Measurements from ENCODE around the gene FBXO8. TPM values are rescaled to one million over a fixed set of nuclear protein-coding genes. Genes with fewer than 3 reads are reported as not detected.

Gene FBXO8
- total RNA-seq, 4 donors from 2014 or later = 9.7 to 17.9 (median 15.8) TPM

GRCh38 chr4:174277433-174277832 is 6.0 kb downstream of the FBXO8 start:
- intact Hi-C loops (cut with DNase I; ENCODE audit: low total_unique reads) = no loop called here
- no peaks in the 10 kb centered on the region for H3K9me3 ChIP-seq
- H3K27ac ChIP-seq = no peak overlapping the region
- H3K4me1 ChIP-seq = peaks cover 30 to 33% of the 10 kb centered on the region in 2 donors
- no peaks in the 10 kb centered on the region for H3K27me3 ChIP-seq
- H3K4me3 ChIP-seq = no peak overlapping the region
- in situ Hi-C loops (cut with MboI; ENCODE audit: low sequenced_read_pairs in 4 of 4) = loop anchor here in 2 of 4 donors (25.0 kb wide), 2 partner anchors 915 to 940 kb away; partner anchors contain the start of genes HMGB2 (in 1 of the 2) and SAP30 (in 1 of the 2)
- H3K36me3 ChIP-seq = no peaks in the 10 kb centered on the region
- ATAC-seq (no peak), DNase-seq (no peak)
- TF ChIP-seq, protein P1, sequence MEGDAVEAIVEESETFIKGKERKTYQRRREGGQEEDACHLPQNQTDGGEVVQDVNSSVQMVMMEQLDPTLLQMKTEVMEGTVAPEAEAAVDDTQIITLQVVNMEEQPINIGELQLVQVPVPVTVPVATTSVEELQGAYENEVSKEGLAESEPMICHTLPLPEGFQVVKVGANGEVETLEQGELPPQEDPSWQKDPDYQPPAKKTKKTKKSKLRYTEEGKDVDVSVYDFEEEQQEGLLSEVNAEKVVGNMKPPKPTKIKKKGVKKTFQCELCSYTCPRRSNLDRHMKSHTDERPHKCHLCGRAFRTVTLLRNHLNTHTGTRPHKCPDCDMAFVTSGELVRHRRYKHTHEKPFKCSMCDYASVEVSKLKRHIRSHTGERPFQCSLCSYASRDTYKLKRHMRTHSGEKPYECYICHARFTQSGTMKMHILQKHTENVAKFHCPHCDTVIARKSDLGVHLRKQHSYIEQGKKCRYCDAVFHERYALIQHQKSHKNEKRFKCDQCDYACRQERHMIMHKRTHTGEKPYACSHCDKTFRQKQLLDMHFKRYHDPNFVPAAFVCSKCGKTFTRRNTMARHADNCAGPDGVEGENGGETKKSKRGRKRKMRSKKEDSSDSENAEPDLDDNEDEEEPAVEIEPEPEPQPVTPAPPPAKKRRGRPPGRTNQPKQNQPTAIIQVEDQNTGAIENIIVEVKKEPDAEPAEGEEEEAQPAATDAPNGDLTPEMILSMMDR (IDR thresholded peaks at IDR 0.05 in 4 of 5, conservative IDR thresholded peaks at IDR 0.05 in 1 of 5) = no peak
- no peak for TF ChIP-seq POLR2A (IDR thresholded peaks at IDR 0.05)

- in situ Hi-C loops (cut with MboI; ENCODE audit: low sequenced_read_pairs in 4 of 4) = loop anchor here in 2 of 4 donors (25.0 kb wide), 2 partner anchors 913 to 938 kb away; partner anchors contain the start of genes HMGB2 (in 1 of the 2) and SAP30 (in 1 of the 2)
- no peak overlapping the region for H3K27ac ChIP-seq
- intact Hi-C loops (cut with DNase I; ENCODE audit: low total_unique reads) = loop anchor here (1.0 kb wide), 1 partner anchor 14 kb away; no protein-coding TSS in a partner anchor
Measured at GRCh38 chr4:174275101-174275500, 8.4 kb downstream of the FBXO8 start.

DNA sequence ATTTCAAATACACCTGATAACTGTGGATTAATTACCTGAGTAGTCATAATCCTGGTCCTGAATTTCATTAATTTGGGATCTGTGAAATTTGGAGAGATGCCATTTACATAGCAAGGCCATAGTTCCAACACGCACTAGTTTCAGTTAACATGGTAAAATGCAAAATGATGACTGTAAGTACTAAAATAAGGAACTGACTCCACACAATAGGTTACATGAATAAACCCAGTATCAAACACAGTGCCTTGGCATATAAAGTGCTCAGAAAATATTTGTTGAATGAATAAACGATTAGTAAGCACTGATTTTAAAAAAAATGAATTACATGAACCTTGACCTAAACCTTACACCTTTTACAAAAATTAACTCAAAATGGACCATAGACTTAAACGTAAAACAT is 9.0 kb downstream of the FBXO8 start:
- intact Hi-C loops (cut with DNase I; ENCODE audit: low total_unique reads) = no loop called here
- Histone ChIP-seq H3K36me3 (no peaks in the 10 kb centered on the region), H3K4me3 (no peak overlapping the region), H3K4me1 (peaks cover 10 to 13% of the 10 kb centered on the region in 2 donors), H3K9me3 (no peaks in the 10 kb centered on the region), H3K27ac (no peak overlapping the region), H3K27me3 (no peaks in the 10 kb centered on the region)
- DNase-seq = no peak
- TF ChIP-seq POLR2A (IDR thresholded peaks at IDR 0.05) = no peak
- TF ChIP-seq, protein P1 (IDR thresholded peaks at IDR 0.05 in 4 of 5, conservative IDR thresholded peaks at IDR 0.05 in 1 of 5) = no peak
- in situ Hi-C loops (cut with MboI; ENCODE audit: low sequenced_read_pairs in 4 of 4) = no loop called here
- ATAC-seq = no peak

More at GRCh38 chr4:174275101-174275500, 8.4 kb downstream of the FBXO8 start:
- no peaks in the 10 kb centered on the region for H3K36me3 ChIP-seq
- no peak for TF ChIP-seq POLR2A (IDR thresholded peaks at IDR 0.05)
- TF ChIP-seq, protein P1 (IDR thresholded peaks at IDR 0.05 in 4 of 5, conservative IDR thresholded peaks at IDR 0.05 in 1 of 5) = no peak
- ATAC-seq (no peak), DNase-seq (no peak)
- no peaks in the 10 kb centered on the region for H3K27me3 ChIP-seq
- H3K9me3 ChIP-seq = no peaks in the 10 kb centered on the region
- peaks cover 11 to 13% of the 10 kb centered on the region in 2 donors for H3K4me1 ChIP-seq
- H3K4me3 ChIP-seq = no peak overlapping the region

DNA sequence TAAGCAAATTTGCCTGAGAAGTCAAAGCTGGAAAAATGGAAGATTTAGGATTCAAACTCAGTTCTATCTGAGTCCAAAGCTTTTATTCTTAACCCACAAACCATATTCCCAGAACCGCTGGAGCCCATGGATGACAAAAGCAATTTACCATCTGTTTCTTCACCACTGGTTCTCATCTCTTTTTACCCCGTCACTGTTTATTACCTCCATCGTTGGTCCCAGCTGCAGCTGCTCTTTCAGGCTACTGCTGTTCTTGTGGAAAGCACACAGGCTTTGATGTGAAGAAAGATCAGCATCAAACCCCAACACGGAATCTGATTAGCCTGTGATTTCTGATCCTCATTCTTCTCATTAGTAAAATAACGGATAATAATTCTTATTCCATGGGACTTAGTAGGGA is 9.5 kb downstream of the FBXO8 start:
- intact Hi-C loops (cut with DNase I; ENCODE audit: low total_unique reads) = loop anchor here (2.0 kb wide), 1 partner anchor 13 kb away; no protein-coding TSS in a partner anchor
- TF ChIP-seq POLR2A (IDR thresholded peaks at IDR 0.05) = no peak
- TF ChIP-seq, protein P1 (IDR thresholded peaks at IDR 0.05 in 4 of 5, conservative IDR thresholded peaks at IDR 0.05 in 1 of 5) = no peak
- in situ Hi-C loops (cut with MboI; ENCODE audit: low sequenced_read_pairs in 4 of 4) = no loop called here
- ATAC-seq (no peak), DNase-seq (no peak)
- H3K27me3 ChIP-seq = no peaks in the 10 kb centered on the region
- no peaks in the 10 kb centered on the region for H3K9me3 ChIP-seq
- no peaks in the 10 kb centered on the region for H3K36me3 ChIP-seq
- no peak overlapping the region for H3K27ac ChIP-seq
- no peak overlapping the region for H3K4me3 ChIP-seq
- peaks cover 10 to 13% of the 10 kb centered on the region in 2 donors for H3K4me1 ChIP-seq

DNA sequence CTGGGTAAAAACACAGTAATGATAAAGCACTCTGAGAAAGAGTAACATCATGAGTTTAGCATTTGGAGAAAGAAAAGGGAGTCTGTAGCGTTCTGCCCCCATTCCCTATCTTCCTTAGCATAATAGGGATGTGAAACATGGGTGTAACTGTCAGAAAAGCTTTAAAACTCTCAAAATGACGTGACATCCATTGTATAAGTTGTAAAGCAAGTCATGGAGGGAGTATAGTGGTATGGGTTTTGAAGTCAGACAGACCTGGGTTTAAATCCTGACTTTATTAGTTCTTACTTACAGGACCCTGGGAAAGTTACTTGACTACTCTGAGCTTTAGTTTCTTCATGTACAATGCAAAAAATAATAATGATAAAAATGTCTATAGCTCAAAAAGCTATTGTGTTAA is 17.1 kb downstream of the FBXO8 start:
- Histone ChIP-seq H3K36me3 (no peaks in the 10 kb centered on the region), H3K4me1 (peaks cover 12 to 23% of the 10 kb centered on the region in 2 donors), H3K27me3 (no peaks in the 10 kb centered on the region), H3K9me3 (no peaks in the 10 kb centered on the region), H3K27ac (no peak overlapping the region), H3K4me3 (no peak overlapping the region)
- no peak for DNase-seq
- ATAC-seq = no peak
- TF ChIP-seq POLR2A (IDR thresholded peaks at IDR 0.05) = no peak
- TF ChIP-seq, protein P1 (IDR thresholded peaks at IDR 0.05 in 4 of 5, conservative IDR thresholded peaks at IDR 0.05 in 1 of 5) = no peak
- intact Hi-C loops (cut with DNase I; ENCODE audit: low total_unique reads) (no loop called here), in situ Hi-C loops (cut with MboI; ENCODE audit: low sequenced_read_pairs in 4 of 4) (no loop called here)

Data from gastrocnemius medialis (tissue), 4 donors.